ENCODE data around the gene MIS18BP1.

- TF ChIP-seq, protein P1, sequence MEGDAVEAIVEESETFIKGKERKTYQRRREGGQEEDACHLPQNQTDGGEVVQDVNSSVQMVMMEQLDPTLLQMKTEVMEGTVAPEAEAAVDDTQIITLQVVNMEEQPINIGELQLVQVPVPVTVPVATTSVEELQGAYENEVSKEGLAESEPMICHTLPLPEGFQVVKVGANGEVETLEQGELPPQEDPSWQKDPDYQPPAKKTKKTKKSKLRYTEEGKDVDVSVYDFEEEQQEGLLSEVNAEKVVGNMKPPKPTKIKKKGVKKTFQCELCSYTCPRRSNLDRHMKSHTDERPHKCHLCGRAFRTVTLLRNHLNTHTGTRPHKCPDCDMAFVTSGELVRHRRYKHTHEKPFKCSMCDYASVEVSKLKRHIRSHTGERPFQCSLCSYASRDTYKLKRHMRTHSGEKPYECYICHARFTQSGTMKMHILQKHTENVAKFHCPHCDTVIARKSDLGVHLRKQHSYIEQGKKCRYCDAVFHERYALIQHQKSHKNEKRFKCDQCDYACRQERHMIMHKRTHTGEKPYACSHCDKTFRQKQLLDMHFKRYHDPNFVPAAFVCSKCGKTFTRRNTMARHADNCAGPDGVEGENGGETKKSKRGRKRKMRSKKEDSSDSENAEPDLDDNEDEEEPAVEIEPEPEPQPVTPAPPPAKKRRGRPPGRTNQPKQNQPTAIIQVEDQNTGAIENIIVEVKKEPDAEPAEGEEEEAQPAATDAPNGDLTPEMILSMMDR (conservative IDR thresholded peaks at IDR 0.05) = no peak
- no peak for TF ChIP-seq EZH2 (IDR thresholded peaks at IDR 0.05; ENCODE audit: low read depth)
These were observed 53.8 kb downstream of the MIS18BP1 start for GRCh38 chr14:45199230-45199629.
